HG02642 (cell line): Measurements from ENCODE around the gene CAPG.
"Not testable (repeated sequence)": the region's sequence is repeated elsewhere in the genome, so short reads cannot be mapped to it uniquely, and the experiment has no call there.

Source experiments
- ATAC-seq: cut with Tn5 transposase; IDR thresholded peaks from one replicate; pipeline ENCODE4 v1.9.1; 2021; ENCODE audit warnings: mild to moderate bottlenecking; ENCODE audit not compliant: unreplicated experiment, poor library complexity

Gene CAPG

DNA sequence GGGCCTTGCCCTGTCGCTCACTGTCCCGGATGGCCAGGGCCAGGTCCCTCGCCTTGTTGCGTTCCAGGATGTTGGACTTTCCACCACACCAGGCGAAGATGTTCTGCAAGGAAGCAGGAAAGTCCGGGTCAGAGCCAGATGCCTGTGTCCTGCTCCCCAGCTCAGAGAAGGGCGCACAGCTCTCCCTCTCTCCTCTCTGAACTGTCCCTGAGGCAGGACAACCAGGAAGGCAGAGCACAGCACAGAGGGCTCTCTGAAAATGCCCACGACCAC is 11.0 kb downstream of the CAPG start:
- ATAC-seq = no peak

DNA sequence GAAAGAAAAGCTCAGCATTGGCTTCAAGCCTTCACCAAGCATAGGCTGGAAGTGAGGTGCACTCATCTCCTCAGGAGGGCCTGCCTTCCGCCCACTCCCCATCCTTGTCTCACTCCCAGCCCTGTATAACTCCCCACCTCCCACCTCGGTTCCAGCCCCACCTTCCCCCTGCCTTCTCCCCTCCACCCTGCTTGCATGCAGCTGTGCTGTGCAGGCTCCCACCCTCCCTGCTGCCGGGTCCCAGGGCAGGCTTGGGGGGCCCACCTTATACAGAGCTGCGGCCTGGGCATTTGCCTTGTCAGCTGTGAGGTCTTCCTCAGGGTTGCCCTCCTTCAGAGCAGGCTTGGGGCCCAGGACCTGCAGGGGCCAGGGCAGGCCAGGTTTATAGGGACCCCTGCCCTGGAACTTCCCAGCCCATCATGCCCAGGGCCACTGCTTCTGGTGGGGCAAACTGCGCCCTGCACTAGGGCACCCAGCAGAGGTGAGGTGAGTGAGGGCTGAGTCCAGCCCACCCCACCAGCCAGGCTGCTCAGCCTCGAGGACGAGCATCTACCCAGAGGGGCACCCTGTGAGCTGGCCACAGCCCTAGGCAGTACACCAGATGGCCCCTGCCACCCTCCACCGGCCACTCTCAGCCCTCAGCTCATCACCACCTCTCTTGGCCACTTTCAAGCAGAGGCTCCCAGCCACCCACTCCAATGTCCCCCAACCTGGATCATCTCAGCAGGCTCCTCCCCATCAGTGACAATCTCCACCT is 11.6 kb downstream of the CAPG start:
- ATAC-seq = no peak

DNA sequence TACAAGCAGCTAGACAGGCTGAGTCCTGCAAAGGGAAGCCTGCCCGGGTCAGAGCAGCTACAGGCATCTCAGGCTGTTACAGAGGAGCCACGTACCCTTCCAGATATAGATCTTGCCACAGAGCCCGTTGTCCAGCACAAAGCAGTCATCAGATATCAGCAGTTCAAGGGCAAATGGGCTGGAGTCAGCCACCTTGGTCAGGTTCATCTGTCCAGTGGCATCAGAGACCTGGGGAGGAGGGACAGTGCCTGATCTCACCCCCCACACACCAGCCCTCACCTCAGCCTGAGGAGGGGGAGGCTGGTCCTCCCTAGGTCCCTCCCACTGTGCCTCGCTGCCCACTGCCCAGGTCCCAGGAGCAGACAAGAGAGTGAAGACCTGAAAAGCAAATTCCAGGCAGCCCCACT is 12.2 kb downstream of the CAPG start:
- no peak for ATAC-seq

DNA sequence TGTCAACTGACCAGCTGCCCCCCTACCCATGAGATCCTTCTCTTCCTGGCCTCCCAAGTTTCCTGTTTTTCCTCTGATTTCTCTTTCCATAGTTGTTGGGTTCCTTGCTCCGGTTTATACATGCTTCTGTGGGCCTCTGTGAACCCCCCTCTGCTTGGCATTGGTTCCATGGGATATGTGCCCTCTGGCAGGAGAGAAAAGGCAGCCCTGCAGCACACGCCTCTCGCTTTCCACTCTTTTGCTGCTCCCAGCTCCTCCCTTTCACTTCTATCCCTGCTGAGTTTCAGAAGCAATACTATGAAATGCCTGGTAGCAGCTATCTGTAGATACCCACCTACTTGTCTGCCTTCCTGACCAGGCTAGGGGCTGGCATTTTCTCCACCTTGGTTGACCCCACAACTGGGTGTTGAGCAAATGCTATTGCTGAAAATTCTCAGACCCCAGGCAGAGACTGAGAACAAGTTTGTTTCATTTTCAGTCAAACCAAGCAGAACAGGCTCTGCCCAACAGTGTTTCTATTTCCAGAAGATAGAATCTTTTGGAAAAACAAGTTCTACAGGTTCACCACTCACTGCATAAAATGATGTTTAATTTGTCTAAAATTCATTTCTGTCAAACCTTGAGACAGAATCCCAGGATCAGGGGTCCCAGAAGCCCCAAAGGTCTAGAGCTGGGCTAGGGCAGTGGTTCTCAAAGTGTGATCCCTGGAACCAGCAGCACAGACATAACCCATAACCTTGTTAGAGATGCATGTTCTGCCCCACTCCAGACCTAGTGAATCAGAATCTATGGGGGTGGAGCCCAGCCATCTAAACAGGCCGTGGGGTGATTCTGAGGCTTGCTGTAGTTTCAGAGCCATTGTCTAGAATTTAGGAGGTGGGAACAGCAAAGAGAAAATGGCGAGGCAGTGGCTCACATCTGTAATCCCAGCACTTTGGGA is 13.4 kb downstream of the CAPG start:
- ATAC-seq = no peak

DNA sequence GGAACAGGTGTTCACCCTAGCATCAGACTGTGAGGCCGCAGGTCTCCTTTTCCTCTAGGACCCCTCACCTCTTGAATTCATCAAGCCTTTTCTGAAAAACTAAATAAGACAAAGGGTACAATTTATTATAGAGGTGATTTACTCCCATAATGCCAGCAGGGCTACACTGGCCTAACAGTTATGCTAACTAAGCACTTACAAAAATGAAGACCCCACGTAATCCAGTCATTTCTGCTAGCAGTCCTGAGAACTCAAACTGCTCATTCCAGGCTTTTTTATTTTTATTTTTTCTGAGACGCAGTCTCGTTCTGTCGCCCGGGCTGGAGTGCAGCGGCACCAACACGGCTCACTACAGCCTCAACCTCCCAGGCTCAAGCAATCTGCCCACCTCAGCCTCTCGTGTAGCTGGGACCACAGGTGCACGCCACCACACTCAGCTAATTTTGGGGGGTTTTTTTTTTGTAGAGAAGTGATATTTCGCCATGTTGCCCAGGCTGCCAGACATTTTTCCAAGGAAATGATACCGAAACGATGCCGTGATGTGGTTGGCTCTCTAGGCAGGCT is 14.2 kb downstream of the CAPG start:
- no peak for ATAC-seq

DNA sequence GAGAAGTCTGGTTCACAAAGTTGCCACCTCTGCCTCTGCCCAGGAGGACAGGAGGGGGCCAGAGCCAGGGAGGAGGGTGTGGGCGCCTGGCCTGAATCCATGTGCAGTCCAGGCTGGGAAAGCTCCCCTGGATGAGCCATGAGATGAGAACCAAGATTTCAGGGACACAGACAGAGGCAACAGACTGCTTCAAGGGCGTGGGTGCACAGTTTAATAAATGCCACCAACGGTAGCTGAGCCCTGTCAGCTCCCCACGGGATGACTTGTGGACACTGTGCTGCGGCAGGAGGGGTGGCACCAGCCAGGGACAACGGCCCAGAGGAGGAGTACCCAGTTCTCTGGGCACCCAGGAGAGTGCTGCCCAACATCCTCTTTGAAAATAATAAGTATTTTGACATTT is 15.2 kb downstream of the CAPG start:
- ATAC-seq = no peak

DNA sequence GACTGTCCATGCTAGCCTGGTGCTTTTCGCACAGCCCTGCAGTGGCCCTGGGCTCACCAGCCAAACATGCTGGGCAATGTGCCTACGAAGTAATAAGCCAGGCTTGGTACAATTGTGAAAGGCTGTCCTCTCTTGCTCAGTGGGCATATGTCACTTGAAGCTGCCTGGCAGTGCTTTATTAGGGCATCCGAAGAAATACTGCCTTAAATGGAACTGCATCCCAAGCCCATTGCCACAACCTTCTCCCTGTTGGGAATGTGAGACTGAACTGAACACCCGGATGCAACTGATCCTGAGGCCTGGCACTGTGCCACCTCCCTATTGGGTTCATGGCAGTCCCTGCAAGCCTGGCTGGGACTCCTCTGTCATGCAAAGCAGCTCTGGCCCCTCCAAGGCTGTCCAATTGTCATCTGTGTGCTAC is 15.9 kb downstream of the CAPG start:
- ATAC-seq = no peak

DNA sequence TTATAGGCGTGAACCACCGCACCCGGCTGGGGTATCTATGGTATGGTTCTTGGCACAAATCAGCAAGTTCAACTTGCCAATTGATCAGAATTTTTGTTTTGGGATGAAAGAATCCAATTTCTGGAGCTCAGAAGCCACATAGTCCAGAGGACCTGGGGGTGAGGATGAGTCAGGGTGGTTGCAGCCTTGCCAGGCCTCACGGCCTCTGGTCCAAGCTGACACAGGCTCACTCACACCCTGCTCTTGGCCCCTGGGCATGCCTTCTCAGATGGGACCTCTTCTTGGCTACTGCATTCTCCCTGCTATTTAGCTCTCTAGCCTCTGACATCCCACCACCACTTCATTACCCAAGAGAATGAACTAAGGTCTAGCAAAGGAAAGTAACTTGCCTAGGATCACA is 16.3 kb downstream of the CAPG start:
- no peak for ATAC-seq

DNA sequence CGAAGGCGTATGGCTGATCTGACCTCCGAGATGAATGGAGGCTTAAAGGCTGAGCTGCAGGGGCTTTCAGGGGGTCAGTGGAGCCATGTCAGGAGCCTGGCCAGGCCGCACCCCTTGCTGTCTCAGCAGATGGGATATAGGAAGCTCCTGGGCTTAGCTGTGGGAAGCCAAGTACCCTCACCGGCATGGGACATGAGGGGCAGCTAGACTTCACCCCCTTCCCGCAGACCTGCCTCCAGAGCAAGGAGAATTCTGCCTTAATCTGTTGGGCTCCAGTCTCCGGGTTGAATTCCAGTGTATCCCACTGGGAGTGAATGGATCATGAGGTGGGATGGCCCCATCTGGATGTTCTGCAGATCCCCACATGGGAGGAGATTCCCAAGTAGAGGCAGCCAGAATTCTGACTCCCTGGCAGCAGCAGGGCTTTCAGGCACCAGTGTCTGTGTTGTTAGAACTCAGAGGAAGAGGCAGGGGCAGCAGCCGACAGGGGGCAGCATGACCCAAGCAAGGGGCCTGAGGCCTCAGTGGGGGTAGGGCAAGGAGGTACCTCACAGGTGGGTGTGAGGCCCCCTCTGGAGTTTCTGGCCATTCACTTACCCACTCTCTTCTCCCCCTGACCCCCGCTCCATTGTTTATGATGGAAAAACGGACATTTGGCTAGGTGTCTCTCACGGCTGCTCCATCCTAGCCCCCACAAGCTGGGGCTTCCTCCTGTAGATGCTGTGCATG is 19.1 kb downstream of the CAPG start:
- ATAC-seq = no peak

DNA sequence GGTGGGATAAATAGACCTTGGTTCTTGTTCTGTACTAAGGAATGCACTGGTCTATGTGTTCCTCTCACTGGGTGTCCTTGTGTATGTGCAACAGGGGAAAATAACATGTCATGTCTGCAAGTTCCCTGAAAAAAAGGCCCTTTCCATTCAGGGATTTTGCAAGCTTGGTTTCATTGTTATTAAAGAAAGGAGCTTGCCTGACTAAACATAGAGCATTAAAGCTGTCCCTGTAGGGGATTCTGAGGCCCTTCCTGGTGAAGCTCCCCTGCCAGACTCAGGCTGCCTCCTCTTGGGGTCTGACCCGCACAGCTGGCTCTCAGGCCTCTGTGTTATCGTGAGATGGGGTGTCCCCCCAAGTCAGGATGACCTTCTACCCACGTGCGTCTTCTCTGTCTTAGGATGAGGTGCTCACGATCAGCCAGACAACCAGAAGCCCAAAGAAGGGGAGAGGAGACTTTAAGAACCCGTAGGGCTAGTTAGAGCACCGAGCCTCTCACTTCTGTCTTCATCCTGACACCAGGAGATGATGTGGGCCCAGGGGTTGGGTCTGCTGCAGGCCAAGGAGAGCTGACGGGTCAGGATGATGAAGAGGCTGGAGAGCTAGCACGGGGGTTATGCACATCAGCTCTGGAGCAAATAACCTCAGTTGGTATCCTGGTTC is 21.2 kb downstream of the CAPG start:
- ATAC-seq = no peak

DNA sequence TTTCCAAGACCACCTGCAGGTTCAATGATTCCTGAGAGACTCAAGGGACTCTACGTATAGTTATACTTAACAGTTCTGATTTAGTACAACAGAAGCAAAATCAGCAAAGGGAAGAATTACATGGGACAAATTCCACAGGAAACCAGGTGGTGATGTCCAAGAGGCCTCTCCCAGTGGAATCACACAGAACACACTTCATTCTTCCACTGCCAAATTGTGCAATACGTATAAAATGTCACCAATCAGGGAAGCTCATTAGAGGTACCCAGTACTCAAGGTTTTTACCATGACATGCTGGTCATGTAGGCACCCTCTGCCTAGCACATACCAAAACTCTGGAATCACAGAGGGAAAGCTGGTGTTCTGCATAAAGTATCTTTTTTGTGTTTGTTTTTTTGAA is 22.4 kb downstream of the CAPG start:
- no peak for ATAC-seq

DNA sequence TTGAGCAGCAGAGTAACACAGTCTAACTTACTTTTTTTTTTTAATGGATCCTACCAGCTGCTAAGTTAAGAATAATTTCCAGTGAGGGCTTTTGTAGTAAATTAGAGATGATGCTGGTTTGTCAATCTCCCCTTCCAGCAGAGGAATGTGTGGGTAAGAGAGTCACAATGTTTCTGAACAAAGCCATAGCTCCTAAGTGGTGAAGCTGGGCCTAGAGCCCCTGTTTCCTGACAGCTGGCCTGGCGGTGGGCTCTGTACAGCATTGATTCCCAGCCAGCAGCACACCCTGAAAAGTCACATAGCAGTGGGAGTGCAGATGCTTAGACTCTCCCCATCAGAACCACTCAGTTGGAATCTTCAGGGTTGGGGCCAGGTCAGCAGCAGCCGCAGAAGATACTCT is 24.4 kb downstream of the CAPG start:
- no peak for ATAC-seq

DNA sequence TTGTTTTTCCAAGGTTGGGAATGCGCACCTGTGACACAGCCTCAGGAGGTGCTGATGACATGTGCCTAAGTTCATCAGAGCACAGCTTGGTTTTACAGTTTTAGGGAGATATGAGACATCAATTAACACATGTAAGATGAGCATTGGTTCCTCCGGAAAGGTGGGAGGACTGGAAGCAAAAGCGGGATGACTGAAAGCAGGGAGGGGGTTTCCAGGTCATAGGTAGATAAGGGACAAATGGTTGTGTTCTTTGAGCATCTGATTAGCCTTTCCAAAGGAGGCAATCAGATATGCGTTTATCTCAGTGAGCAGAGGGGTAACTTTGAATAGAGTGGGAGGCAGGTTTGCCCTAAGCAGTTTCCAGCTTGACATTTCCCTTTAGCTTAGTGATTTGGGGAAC is 26.3 kb downstream of the CAPG start:
- no peak for ATAC-seq

DNA sequence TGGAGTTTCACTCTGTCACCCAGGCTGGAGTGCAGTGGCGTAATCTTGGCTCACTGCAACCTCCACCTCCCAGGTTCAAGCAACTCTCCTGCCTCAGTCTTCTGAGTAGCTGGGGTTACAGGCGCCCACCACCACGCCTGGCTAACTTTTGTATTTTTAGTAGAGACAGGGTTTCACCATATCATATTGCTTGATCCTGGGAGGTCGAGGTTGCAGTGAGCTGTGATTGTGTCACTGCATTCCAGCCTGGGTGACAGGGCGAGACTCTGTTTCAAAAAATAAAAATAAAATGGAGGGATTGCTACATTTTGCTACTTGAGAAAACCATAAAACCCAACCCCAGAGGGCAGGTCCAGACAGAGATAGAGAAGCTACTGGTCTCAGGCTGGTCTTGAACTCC is 27.0 kb downstream of the CAPG start:
- ATAC-seq = not testable (repeated sequence)

DNA sequence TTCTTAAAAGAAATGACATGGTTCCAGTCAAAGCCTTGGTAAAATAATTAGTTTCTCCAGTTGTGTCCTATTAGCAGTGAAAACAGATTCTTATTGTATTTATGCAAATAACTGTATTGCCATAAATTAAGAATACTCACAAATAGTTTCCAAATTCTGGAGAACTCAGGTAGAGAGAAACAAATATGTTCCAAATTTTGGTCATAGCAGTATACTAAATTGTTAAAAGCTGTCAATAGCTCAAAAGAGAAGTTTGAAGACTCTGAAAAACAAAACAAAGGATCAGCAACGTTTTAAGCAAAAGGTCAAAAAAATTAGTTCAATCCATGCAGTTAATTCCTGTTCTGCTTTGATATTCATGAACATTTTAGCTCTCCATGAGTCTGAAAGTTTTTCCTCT is 30.1 kb downstream of the CAPG start:
- ATAC-seq = no peak

DNA sequence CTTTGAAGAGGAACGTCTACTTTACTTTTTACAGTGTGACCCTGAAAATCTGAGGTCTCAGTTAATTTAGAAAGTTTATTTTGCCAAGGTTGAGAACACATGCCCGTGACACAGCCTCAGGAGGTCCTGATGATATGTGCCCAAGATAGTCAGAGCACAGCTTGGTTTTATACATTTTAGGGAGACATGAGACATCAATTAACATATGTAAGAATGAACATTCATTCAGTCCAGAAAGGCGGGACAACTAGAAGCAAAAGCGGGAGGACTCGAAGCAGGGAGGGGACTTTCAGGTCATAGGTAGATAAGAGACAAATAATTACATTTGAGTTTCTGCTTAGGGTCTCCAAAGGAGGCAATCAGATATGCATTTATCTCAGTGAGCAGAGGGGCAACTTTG is 31.9 kb downstream of the CAPG start:
- no peak for ATAC-seq

DNA sequence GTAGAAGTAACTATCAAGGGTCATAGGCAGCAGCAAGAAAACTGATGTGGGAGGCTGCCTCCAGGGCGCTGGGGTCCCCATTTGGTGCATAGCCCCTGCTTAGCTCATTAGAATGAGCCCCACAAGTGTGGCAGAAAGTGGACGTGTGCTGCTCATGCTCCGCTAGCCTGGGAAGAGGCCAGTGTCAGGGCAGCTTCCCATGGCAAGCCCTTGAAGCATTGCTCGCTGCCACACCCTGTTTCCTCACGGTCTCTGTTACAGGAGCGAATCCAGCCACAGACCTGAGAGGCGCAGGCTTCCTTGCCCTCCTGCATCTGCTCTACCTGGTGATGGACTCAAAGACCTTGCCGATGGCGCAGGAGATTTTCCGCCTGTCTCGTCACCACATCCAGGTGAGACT is 33.1 kb downstream of the CAPG start:
- ATAC-seq = no peak

DNA sequence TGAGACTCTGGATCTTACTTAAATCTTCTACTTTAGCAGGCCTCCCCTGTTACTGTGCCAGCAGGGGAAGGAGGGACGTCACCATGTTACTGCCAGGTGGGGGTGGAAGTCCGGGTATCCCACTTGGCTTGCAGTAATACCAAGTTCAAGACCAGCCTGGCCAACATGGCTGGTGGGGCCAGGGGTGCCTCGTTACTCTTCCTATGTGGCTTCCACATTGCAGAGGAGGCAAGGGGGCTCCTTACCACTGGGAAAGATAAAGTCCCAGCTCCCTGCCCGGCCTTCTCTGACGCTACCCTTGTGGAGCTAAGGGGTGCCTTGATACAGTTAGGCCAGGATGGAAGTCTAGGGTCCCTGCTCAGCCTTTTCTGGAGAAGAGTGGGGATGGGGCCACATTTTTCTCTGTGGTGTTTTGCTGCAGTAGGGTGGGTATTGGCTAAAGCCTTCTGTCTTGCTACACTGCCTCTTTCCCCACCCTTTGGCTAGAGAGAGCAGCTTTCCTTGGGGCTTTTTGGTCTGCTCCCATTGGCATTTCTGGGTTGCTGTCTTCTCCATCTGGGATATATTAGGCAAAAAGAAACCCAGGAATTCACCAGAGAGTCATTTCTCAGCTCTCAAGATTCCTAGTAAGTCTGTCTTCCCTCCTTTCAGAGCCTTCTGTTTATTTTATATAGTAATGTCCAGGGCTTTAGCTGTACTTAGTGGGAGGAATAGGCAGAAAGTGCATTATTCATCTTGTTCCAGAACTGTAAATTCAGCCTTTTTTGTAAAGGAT is 33.7 kb downstream of the CAPG start:
- no peak for ATAC-seq

DNA sequence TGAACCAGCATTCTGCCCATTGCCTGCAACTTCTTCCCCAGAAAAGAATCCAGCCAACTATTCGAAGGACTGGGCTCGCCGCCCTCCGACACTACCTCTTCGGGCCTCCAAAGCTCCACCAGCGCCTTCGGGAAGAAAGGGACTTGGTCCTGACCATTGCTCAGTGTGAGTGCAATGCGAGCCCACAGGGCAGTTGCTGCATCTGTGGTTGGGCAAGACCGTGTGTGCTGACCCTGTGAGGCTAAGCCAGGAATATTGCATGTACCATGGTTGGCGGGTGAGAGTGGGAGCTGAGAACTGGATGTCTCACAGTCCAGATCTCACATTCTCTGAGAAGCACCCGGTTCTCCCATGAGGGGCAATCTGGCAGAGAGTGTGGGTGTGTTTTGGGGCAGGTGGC is 39.1 kb downstream of the CAPG start:
- no peak for ATAC-seq

DNA sequence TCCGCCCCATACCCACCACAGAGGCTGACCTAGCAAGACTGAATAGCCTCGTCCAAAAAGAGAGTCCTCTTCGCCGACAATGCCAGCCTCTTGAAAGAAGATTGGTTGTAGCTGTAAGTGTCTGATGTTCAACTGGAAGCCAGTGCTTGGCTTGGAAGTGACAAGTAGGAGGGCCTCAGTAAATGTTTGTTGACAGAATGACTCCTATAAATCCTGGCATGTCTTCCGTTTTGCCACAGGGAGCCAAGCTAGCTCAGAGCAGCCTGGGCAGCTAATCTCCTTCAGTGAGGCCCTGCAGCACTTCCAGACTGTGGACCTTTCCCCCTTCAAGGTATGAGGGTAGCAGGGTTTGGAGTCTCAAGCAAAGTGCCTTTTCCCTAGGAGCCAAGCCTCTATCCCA is 40.7 kb downstream of the CAPG start:
- no peak for ATAC-seq
